GM13977 (cell line): ENCODE measurements around the gene IRX3.

ENCODE experiments used
- DNase-seq: peaks from one replicate; pipeline ENCODE4 v3.0.0; 2012; ENCODE audit warnings: low spot score
- CTCF ChIP-seq: IDR thresholded peaks from 2 replicates; pipeline ENCODE4 v1.5.1; 2012; ENCODE audit warnings: mild to moderate bottlenecking, control low read depth; ENCODE audit not compliant: insufficient read depth; ENCODE audit errors: extremely low read depth, missing control alignments
- in situ Hi-C: fragments of 300-500 bp; cut with MboI; formaldehyde crosslinking; loops from one replicate; pipeline ENCODE4 v1.12.0; 2022; ENCODE audit warnings: low sequenced_read_pairs, low pct_unique_long_range_greater_than_20kb, mixed read lengths, inconsistent platforms; ENCODE audit not compliant: unreplicated experiment

IRX3 gene

GRCh38 chr16:54291656-54292487 lies 5.3 kb upstream of the IRX3 start:
- in situ Hi-C loops, result loop anchor here (25.0 kb wide), 2 partner anchors 645 to 730 kb away; partner anchors contain the start of gene IRX5
- no peak for DNase-seq
- no peak for TF ChIP-seq CTCF

- TF ChIP-seq CTCF, result no peak
- in situ Hi-C loops, result loop anchor here (25.0 kb wide), 2 partner anchors 646 to 729 kb away; partner anchors contain the start of gene IRX5
- DNase-seq, result no peak
Measured at GRCh38 chr16:54290833-54291655, 4.5 kb upstream of the IRX3 start.

- no peak for TF ChIP-seq CTCF
- in situ Hi-C loops, result loop anchor here (25.0 kb wide), 2 partner anchors 647 to 728 kb away; partner anchors contain the start of gene IRX5
Measured at GRCh38 chr16:54289945-54290832, 3.6 kb upstream of the IRX3 start.

GRCh38 chr16:54289242-54289944 lies 2.8 kb upstream of the IRX3 start:
- TF ChIP-seq CTCF, result no peak
- in situ Hi-C loops, result loop anchor here (25.0 kb wide), 2 partner anchors 648 to 727 kb away; partner anchors contain the start of gene IRX5
- DNase-seq, result no peak

More at GRCh38 chr16:54289945-54290832, 3.6 kb upstream of the IRX3 start:
- no peak for DNase-seq

- in situ Hi-C loops, result loop anchor here (25.0 kb wide), 2 partner anchors 648 to 727 kb away; partner anchors contain the start of gene IRX5
Measured at GRCh38 chr16:54288835-54289241, 2.3 kb upstream of the IRX3 start.

More at GRCh38 chr16:54288835-54289241, 2.3 kb upstream of the IRX3 start:
- DNase-seq, result no peak
- TF ChIP-seq CTCF, result no peak
